PC-3 (cell line): ENCODE data around the gene EVC. TPM values are rescaled to one million over a fixed set of nuclear protein-coding genes. Genes with fewer than 3 reads are reported as not detected.

Source experiments
- ATAC-seq: fragments of 200-7000 bp; cut with Tn5 transposase; 2 replicates; pipeline ENCODE4 v1.9.1; 2020; ENCODE audit warnings: mild to moderate bottlenecking, moderate library complexity
- BruUV-seq: library from RNA; stranded (reverse); fragments of 400-500 nt; replicated peaks from 2 replicates; lab custom pipeline; 2021; lab: Mats Ljungman, UMichigan
- CTCF ChIA-PET: fragments of 300-600 bp; sonication (Branson Sonifier 250); formaldehyde crosslinking; loops from one replicate; lab custom pipeline; 2022; ENCODE audit warnings: antibody characterized with exemption; lab: Charles Lee
- POLR2A ChIA-PET: fragments of 300-600 bp; sonication (Branson Sonifier 250); formaldehyde crosslinking; loops from one replicate; lab custom pipeline; 2022; ENCODE audit warnings: antibody characterized with exemption; ENCODE audit not compliant: unreplicated experiment; lab: Charles Lee
- DNase-seq: peaks from one replicate; pipeline ENCODE4 v3.0.0-alpha.2; 2015
- H2AFZ ChIP-seq: fragments of 300-600 bp; sonication (generic); 2 replicates; pipeline ENCODE4 v1.6.0; 2016; ENCODE audit warnings: antibody characterized with exemption, low read length
- H3F3A ChIP-seq: fragments of 300-600 bp; sonication (generic); one replicate; pipeline ENCODE4 v1.6.0; 2017; ENCODE audit warnings: antibody characterized with exemption, low read length, control low read depth, mild to moderate bottlenecking; ENCODE audit not compliant: unreplicated experiment
- H3K27ac ChIP-seq: fragments of 300-600 bp; sonication (generic); 2 replicates; pipeline ENCODE4 v1.5.1; 2016; ENCODE audit warnings: mild to moderate bottlenecking, low read length
- H3K27me3 ChIP-seq: fragments of 300-600 bp; sonication (generic); 2 replicates; pipeline ENCODE4 v1.6.1; 2016; ENCODE audit warnings: low read length, mixed read lengths
- H3K36me3 ChIP-seq: fragments of 300-600 bp; sonication (generic); 2 replicates; pipeline ENCODE4 v1.6.1; 2016; ENCODE audit warnings: low read depth, mixed run types, low read length, mixed read lengths
- H3K4me1 ChIP-seq: fragments of 300-600 bp; sonication (generic); 2 replicates; pipeline ENCODE4 v1.5.1; 2016; ENCODE audit warnings: low read length; ENCODE audit not compliant: insufficient read depth
- H3K4me2 ChIP-seq: fragments of 300-600 bp; sonication (generic); 2 replicates; pipeline ENCODE4 v1.6.0; 2016; ENCODE audit warnings: low read length
- H3K4me3 ChIP-seq: fragments of 300-600 bp; sonication (generic); 2 replicates; pipeline ENCODE4 v1.5.1; 2016; ENCODE audit warnings: mild to moderate bottlenecking, low read length, mixed read lengths
- H3K79me2 ChIP-seq: fragments of 300-600 bp; sonication (generic); 2 replicates; pipeline ENCODE4 v1.6.1; 2017; ENCODE audit warnings: low read length, mixed read lengths
- H3K9ac ChIP-seq: fragments of 300-600 bp; sonication (generic); 2 replicates; pipeline ENCODE4 v1.6.0; 2016; ENCODE audit warnings: mild to moderate bottlenecking, low read length
- H3K9me2 ChIP-seq: fragments of 300-600 bp; sonication (generic); replicated peaks from 2 replicates; pipeline ENCODE4 v1.6.1; 2016; ENCODE audit warnings: mixed run types, low read length, mixed read lengths
- H3K9me3 ChIP-seq: fragments of 300-600 bp; sonication (generic); 2 replicates; pipeline ENCODE4 v1.6.1; 2016; ENCODE audit warnings: low read length, mixed read lengths
- H4K20me1 ChIP-seq: fragments of 300-600 bp; sonication (generic); 2 replicates; pipeline ENCODE4 v1.6.1; 2016; ENCODE audit warnings: low read length, mixed read lengths
- CTCF ChIP-seq: fragments of 300-600 bp; sonication (generic); conservative IDR thresholded peaks from 2 replicates; pipeline ENCODE4 v1.5.1; 2017; ENCODE audit warnings: antibody characterized with exemption, low read depth, mild to moderate bottlenecking, low read length
- EZH2 ChIP-seq: fragments of 300-600 bp; sonication (generic); IDR thresholded peaks from one replicate; pipeline ENCODE4 v1.6.1; 2017; ENCODE audit warnings: antibody characterized with exemption, mild to moderate bottlenecking, low read length; ENCODE audit not compliant: unreplicated experiment
- EZH2phosphoT487 ChIP-seq: fragments of 300-600 bp; sonication (generic); IDR thresholded peaks from 2 replicates; pipeline ENCODE4 v1.6.1; 2018; ENCODE audit warnings: mild to moderate bottlenecking, antibody characterized with exemption, low read length, borderline replicate concordance
- intact Hi-C: fragments of 100-400 bp; cut with micrococcal nuclease; formaldehyde crosslinking; loops from 2 replicates; pipeline ENCODE4 v1.9.0; 2023
- total RNA-seq: library from RNA; depleted of rRNA; stranded (reverse); fragments of >200 nt; gene quantifications from 2 replicates; pipeline ENCODE4 v1.2.3, GENCODE V29; 2014

EVC gene
- total RNA-seq, 1 experiment from 2014 or later, result 22.7 TPM

- peaks cover 15% of the 10 kb centered on the region for H3K36me3 ChIP-seq
- intact Hi-C loops, result no loop called here
Measured at GRCh38 chr4:5718411-5718810, 7.4 kb downstream of the EVC start.

GRCh38 chr4:5719350-5720055 is 8.5 kb downstream of the EVC start:
- no peaks in the 10 kb centered on the region for H3F3A ChIP-seq
- H3K4me3 ChIP-seq, result no peak overlapping the region
- no peaks in the 10 kb centered on the region for H3K9me2 ChIP-seq
- no peaks in the 10 kb centered on the region for H4K20me1 ChIP-seq
- intact Hi-C loops, result no loop called here
- DNase-seq (no peak), ATAC-seq (no peak)
- ChIA-PET CTCF (no interaction called here), POLR2A (no interaction called here)
- H3K4me2 ChIP-seq, result no peak overlapping the region
- H3K9me3 ChIP-seq, result no peaks in the 10 kb centered on the region
- no peak overlapping the region for H3K27ac ChIP-seq
- no peak overlapping the region for H3K9ac ChIP-seq
- no peak overlapping the region for H2AFZ ChIP-seq
- peaks cover 20% of the 10 kb centered on the region for H3K4me1 ChIP-seq
- peaks cover 20% of the 10 kb centered on the region for H3K36me3 ChIP-seq
- TF ChIP-seq EZH2phosphoT487 (no peak), EZH2 (no peak), CTCF (no peak)
- peaks cover 69% of the 10 kb centered on the region for H3K79me2 ChIP-seq
- no TSS peak for BruUV-seq
- no peaks in the 10 kb centered on the region for H3K27me3 ChIP-seq

More at GRCh38 chr4:5718411-5718810, 7.4 kb downstream of the EVC start:
- H2AFZ ChIP-seq, result no peak overlapping the region
- no peak overlapping the region for H3K4me3 ChIP-seq
- H3K79me2 ChIP-seq, result peaks cover 66% of the 10 kb centered on the region
- no peak for TF ChIP-seq EZH2
- H3K27me3 ChIP-seq, result no peaks in the 10 kb centered on the region
- no TSS peak for BruUV-seq
- POLR2A ChIA-PET, result no interaction called here
- DNase-seq (no peak), ATAC-seq (no peak)
- H3K9ac ChIP-seq, result no peak overlapping the region
- no peak overlapping the region for H3K27ac ChIP-seq
- CTCF ChIA-PET, result no interaction called here
- no peaks in the 10 kb centered on the region for H3F3A ChIP-seq
- peaks cover 20% of the 10 kb centered on the region for H3K4me1 ChIP-seq
- H3K9me2 ChIP-seq, result no peaks in the 10 kb centered on the region
- H3K9me3 ChIP-seq, result no peaks in the 10 kb centered on the region
- no peak overlapping the region for H3K4me2 ChIP-seq
- no peaks in the 10 kb centered on the region for H4K20me1 ChIP-seq

GRCh38 chr4:5720157-5720850 is 9.3 kb downstream of the EVC start:
- TF ChIP-seq CTCF, result no peak
- TF ChIP-seq EZH2phosphoT487, result no peak
- TF ChIP-seq EZH2, result no peak
- Histone ChIP-seq H3K27ac (no peak overlapping the region), H3K36me3 (peaks cover 12% of the 10 kb centered on the region), H3K9me2 (no peaks in the 10 kb centered on the region), H3K27me3 (no peaks in the 10 kb centered on the region), H2AFZ (no peak overlapping the region), H3K4me3 (no peak overlapping the region), H3K4me2 (no peak overlapping the region), H3K9ac (no peak overlapping the region), H3K4me1 (peaks cover 20% of the 10 kb centered on the region), H3F3A (no peaks in the 10 kb centered on the region), H3K79me2 (peaks cover 66% of the 10 kb centered on the region), H3K9me3 (no peaks in the 10 kb centered on the region), H4K20me1 (no peaks in the 10 kb centered on the region)
- BruUV-seq, result no TSS peak
- ATAC-seq (no peak), DNase-seq (no peak)
- ChIA-PET POLR2A (no interaction called here), CTCF (no interaction called here)
- intact Hi-C loops, result no loop called here
